Stimulated activated CD8-positive, alpha-beta memory T cell treated with anti-CD3 and anti-CD28 coated beads, Interleukin-7, amount 100 ng/mL, for 1 hour (primary cell): ENCODE data around the gene BSN.

ENCODE experiments used
- DNase-seq, 2 donors: peaks; one replicate each; pipeline ENCODE4 v3.0.0-alpha.2; 2020; ENCODE audit warnings: low read depth in 2 of 2

BSN gene

GRCh38 chr3:49628249-49628648 lies 74.0 kb downstream of the BSN start:
- DNase-seq = no peak

GRCh38 chr3:49629451-49629850 lies 75.2 kb downstream of the BSN start:
- DNase-seq = no peak

- no peak for DNase-seq
These were observed 75.6 kb downstream of the BSN start for GRCh38 chr3:49629866-49630265.

- DNase-seq = no peak
These were observed 76.5 kb downstream of the BSN start for GRCh38 chr3:49630784-49631183.

- no peak for DNase-seq
These were observed 80.5 kb downstream of the BSN start for GRCh38 chr3:49634736-49635135.

GRCh38 chr3:49636883-49637609 lies 82.8 kb downstream of the BSN start:
- DNase-seq = no peak

- DNase-seq = no peak
These were observed 84.2 kb downstream of the BSN start for GRCh38 chr3:49638445-49638844.

GRCh38 chr3:49639551-49639950 lies 85.3 kb downstream of the BSN start:
- DNase-seq = no peak

GRCh38 chr3:49641292-49641691 lies 87.0 kb downstream of the BSN start:
- no peak for DNase-seq

- no peak for DNase-seq
These were observed 87.8 kb downstream of the BSN start for GRCh38 chr3:49641921-49642707.

GRCh38 chr3:49642708-49643145 lies 88.5 kb downstream of the BSN start:
- DNase-seq = no peak

- no peak for DNase-seq
These were observed 90.4 kb downstream of the BSN start for GRCh38 chr3:49644684-49645083.

GRCh38 chr3:49646236-49646635 lies 92.0 kb downstream of the BSN start:
- DNase-seq = no peak

- DNase-seq = no peak
These were observed 93.5 kb downstream of the BSN start for GRCh38 chr3:49647741-49648140.

GRCh38 chr3:49648354-49649019 lies 94.2 kb downstream of the BSN start:
- no peak for DNase-seq

GRCh38 chr3:49649576-49649975 lies 95.3 kb downstream of the BSN start:
- no peak for DNase-seq

- no peak for DNase-seq
These were observed 95.9 kb downstream of the BSN start for GRCh38 chr3:49650177-49650576.

- no peak for DNase-seq
These were observed 96.4 kb downstream of the BSN start for GRCh38 chr3:49650637-49651036.

GRCh38 chr3:49652218-49652902 lies 98.1 kb downstream of the BSN start:
- DNase-seq = no peak

GRCh38 chr3:49652903-49653415 lies 98.7 kb downstream of the BSN start:
- no peak for DNase-seq

GRCh38 chr3:49653621-49654020 lies 99.3 kb downstream of the BSN start:
- DNase-seq = no peak
